ENCODE data around the gene EMP2.

- TF ChIP-seq POLR2AphosphoS5 (IDR thresholded peaks at IDR 0.05; ENCODE audit: low read depth, low read length) (no peak), TAF1 (IDR thresholded peaks at IDR 0.05; ENCODE audit: low read depth, low read length) (no peak), SPI1 (IDR thresholded peaks at IDR 0.05; ENCODE audit: low read depth, low read length) (no peak), POLR2A (IDR thresholded peaks at IDR 0.05; ENCODE audit: low read depth, low read length) (no peak), POU2F2 (IDR thresholded peaks at IDR 0.05; ENCODE audit: low read depth, low read length) (no peak), PAX5 (IDR thresholded peaks at IDR 0.05; ENCODE audit: insufficient read depth, low read length, severe bottlenecking) (no peak)
These were observed 61.1 kb downstream of the EMP2 start for GRCh38 chr16:10519297-10519696.
